Measurements from ENCODE around the gene ZMYND8. TPM values are rescaled to one million over a fixed set of nuclear protein-coding genes. Genes with fewer than 3 reads are reported as not detected.

The ZMYND8 gene
- total and polyA plus RNA-seq, 7 donors, result 7.8 to 46.0 (median 24.8) TPM

GRCh38 chr20:47228654-47229053, 127.8 kb downstream of the ZMYND8 start:
- Histone ChIP-seq H3K27me3 (no peaks in the 10 kb centered on the region), H3K9me3 (no peaks in the 10 kb centered on the region), H3K27ac (no peak overlapping the region), H3K36me3 (peaks cover 7 to 76% (median 42%) of the 10 kb centered on the region in 4 donors), H3K4me3 (no peak overlapping the region), H3K4me1 (peaks cover 0 to 10% (median 2%) of the 10 kb centered on the region in 4 donors)
- no peak for TF ChIP-seq POLR2AphosphoS5 (IDR thresholded peaks at IDR 0.05)
- intact Hi-C loops (cut with DNase I), result no loop called here
- 85% methylated on average over 5 of the region's 5 CpGs for WGBS, 2 donors
- no peak for DNase-seq

GRCh38 chr20:47227576-47227975, 128.9 kb downstream of the ZMYND8 start:
- Histone ChIP-seq H3K9me3 (no peaks in the 10 kb centered on the region), H3K4me1 (peaks cover 0 to 10% (median 2%) of the 10 kb centered on the region in 4 donors), H3K27me3 (no peaks in the 10 kb centered on the region), H3K27ac (no peak overlapping the region), H3K4me3 (no peak overlapping the region), H3K36me3 (peaks cover 7 to 80% (median 48%) of the 10 kb centered on the region in 4 donors)
- TF ChIP-seq EP300 (IDR thresholded peaks at IDR 0.05) (no peak), CTCF (IDR thresholded peaks at IDR 0.05) (no peak), POLR2A (IDR thresholded peaks at IDR 0.05) (no peak), POLR2AphosphoS5 (IDR thresholded peaks at IDR 0.05) (no peak)
- intact Hi-C loops (cut with DNase I), result no loop called here
- no peak for DNase-seq
- 89 to 94% methylated on average over 9 of the region's 9 CpGs for WGBS, 2 donors

- no peaks in the 10 kb centered on the region for H3K9me3 ChIP-seq
- peaks cover 0 to 10% (median 2%) of the 10 kb centered on the region in 4 donors for H3K4me1 ChIP-seq
- no peak overlapping the region for H3K4me3 ChIP-seq
- no peak for DNase-seq
- H3K36me3 ChIP-seq, result peaks cover 10 to 82% (median 51%) of the 10 kb centered on the region in 4 donors
- H3K27ac ChIP-seq, result no peak overlapping the region
- TF ChIP-seq EP300 (IDR thresholded peaks at IDR 0.05) (no peak), POLR2A (IDR thresholded peaks at IDR 0.05) (no peak), POLR2AphosphoS5 (IDR thresholded peaks at IDR 0.05) (no peak), CTCF (IDR thresholded peaks at IDR 0.05) (no peak)
- intact Hi-C loops (cut with DNase I), result no loop called here
- H3K27me3 ChIP-seq, result no peaks in the 10 kb centered on the region
- WGBS, 2 donors, result 89 to 94% methylated on average over 7 of the region's 7 CpGs
These were observed 129.4 kb downstream of the ZMYND8 start for GRCh38 chr20:47227119-47227518.

- H3K4me3 ChIP-seq, result no peak overlapping the region
- H3K9me3 ChIP-seq, result no peaks in the 10 kb centered on the region
- H3K4me1 ChIP-seq, result peaks cover 0 to 4% (median 0%) of the 10 kb centered on the region in 4 donors
- H3K36me3 ChIP-seq, result peaks cover 13 to 93% (median 66%) of the 10 kb centered on the region in 4 donors
- no peaks in the 10 kb centered on the region for H3K27me3 ChIP-seq
- 80 to 92% methylated on average over 1 of the region's 1 CpG for WGBS, 2 donors
- TF ChIP-seq CTCF (IDR thresholded peaks at IDR 0.05) (no peak), POLR2A (IDR thresholded peaks at IDR 0.05) (no peak)
- intact Hi-C loops (cut with DNase I), result no loop called here
- no peak for DNase-seq
- H3K27ac ChIP-seq, result no peak overlapping the region
These were observed 131.0 kb downstream of the ZMYND8 start for GRCh38 chr20:47225458-47225857.

- intact Hi-C loops (cut with DNase I), result no loop called here
- Histone ChIP-seq H3K27me3 (no peaks in the 10 kb centered on the region), H3K27ac (no peak overlapping the region), H3K9me3 (no peaks in the 10 kb centered on the region), H3K4me3 (no peak overlapping the region), H3K36me3 (peaks cover 13 to 99% (median 70%) of the 10 kb centered on the region in 4 donors), H3K4me1 (peaks cover 0 to 4% (median 0%) of the 10 kb centered on the region in 4 donors)
- 98 to 99% methylated on average over 4 of the region's 4 CpGs for WGBS, 2 donors
- no peak for TF ChIP-seq POLR2AphosphoS5 (IDR thresholded peaks at IDR 0.05)
- TF ChIP-seq CTCF (IDR thresholded peaks at IDR 0.05), result no peak
- no peak for TF ChIP-seq EP300 (IDR thresholded peaks at IDR 0.05)
- no peak for TF ChIP-seq POLR2A (IDR thresholded peaks at IDR 0.05)
- no peak for DNase-seq
These were observed 131.6 kb downstream of the ZMYND8 start for GRCh38 chr20:47224857-47225256.
